GM20000 (cell line): ENCODE data around the gene BAZ1B.
"Not testable (repeated sequence)": the region's sequence is repeated elsewhere in the genome, so short reads cannot be mapped to it uniquely, and the experiment has no call there.

ENCODE experiments used
- DNase-seq: peaks from one replicate; pipeline ENCODE4 v3.0.0; 2012; ENCODE audit warnings: low spot score
- TF ChIP-seq, protein P1 (sequence below): IDR thresholded peaks from 2 replicates; pipeline ENCODE4 v1.5.1; 2012; ENCODE audit warnings: mild to moderate bottlenecking, control low read depth; ENCODE audit errors: extremely low read depth, missing control alignments

The BAZ1B gene

GRCh38 chr7:73425356-73425983 lies 96.6 kb downstream of the BAZ1B start:
- DNase-seq = no peak
- TF ChIP-seq, protein P1, sequence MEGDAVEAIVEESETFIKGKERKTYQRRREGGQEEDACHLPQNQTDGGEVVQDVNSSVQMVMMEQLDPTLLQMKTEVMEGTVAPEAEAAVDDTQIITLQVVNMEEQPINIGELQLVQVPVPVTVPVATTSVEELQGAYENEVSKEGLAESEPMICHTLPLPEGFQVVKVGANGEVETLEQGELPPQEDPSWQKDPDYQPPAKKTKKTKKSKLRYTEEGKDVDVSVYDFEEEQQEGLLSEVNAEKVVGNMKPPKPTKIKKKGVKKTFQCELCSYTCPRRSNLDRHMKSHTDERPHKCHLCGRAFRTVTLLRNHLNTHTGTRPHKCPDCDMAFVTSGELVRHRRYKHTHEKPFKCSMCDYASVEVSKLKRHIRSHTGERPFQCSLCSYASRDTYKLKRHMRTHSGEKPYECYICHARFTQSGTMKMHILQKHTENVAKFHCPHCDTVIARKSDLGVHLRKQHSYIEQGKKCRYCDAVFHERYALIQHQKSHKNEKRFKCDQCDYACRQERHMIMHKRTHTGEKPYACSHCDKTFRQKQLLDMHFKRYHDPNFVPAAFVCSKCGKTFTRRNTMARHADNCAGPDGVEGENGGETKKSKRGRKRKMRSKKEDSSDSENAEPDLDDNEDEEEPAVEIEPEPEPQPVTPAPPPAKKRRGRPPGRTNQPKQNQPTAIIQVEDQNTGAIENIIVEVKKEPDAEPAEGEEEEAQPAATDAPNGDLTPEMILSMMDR = no peak

- TF ChIP-seq, protein P1 = no peak
- DNase-seq = no peak
Measured at GRCh38 chr7:73424489-73424885, 97.6 kb downstream of the BAZ1B start.

- peak; percentile 69 for DNase-seq
- TF ChIP-seq, protein P1 = no peak
Measured at GRCh38 chr7:73423519-73424488, 98.3 kb downstream of the BAZ1B start.

- DNase-seq = not testable (repeated sequence)
Measured at GRCh38 chr7:73420610-73421009, 101.5 kb downstream of the BAZ1B start.

GRCh38 chr7:73420016-73420415 lies 102.1 kb downstream of the BAZ1B start:
- not testable (repeated sequence) for DNase-seq

DNA sequence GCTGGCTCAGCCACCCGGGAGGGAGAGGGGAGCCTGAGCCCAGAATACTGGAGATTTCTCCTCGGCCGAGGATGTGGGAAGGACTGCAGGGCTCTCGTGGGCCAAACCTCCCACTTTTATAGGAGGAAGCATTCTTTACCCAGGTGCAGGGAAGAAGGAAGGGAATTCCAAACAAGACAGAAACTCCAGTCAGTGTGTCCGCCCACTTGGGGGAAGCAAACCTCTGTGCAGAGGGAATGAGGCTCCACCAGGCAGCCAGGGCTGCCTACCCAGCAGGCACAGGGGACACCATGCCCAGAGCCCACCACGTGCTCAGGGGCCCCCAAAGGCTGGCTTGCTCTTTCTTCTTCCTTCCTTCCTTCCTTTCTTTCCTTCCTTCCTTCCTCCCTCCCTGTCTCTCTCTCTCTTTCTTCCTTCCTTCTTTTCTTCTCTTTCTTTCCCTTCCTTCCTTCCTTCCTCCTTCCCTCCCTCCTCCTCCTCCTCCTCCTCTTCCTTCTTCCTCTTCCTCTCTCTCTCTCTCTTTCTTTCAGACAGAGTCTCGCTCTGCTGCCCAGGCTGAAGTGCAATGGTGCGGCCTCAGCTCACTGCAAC lies 103.9 kb downstream of the BAZ1B start:
- no peak for DNase-seq
- TF ChIP-seq, protein P1 = no peak

DNA sequence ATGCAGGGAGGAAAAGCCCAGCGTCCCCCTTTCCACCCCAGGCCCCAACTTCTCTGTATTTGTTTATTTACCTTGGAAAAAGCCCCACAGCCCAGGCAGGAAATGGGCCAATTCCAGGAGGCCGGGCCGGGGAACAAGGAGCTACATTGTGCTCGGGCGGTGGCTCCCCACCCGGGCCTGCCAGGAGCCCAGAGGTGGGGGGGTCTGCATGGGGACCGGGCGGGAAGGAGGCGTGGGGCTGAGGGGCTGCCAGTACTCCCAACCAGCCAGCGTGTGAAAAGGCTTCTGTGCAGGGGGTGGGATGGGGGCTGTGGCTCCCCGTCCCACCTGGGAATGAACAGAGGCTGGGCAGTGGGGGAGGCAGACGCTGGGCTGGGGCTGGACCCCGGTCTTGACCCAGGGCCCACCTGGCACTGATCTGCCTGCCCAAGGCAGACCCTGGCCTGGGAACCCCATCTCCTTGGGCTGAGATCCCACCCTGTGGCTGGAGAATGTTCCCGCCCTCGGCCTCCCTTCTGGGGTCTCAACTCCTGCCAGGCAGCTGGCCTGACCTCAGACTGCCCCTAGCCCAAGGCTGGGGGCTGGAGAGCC lies 111.5 kb downstream of the BAZ1B start:
- not testable (repeated sequence) for DNase-seq

DNA sequence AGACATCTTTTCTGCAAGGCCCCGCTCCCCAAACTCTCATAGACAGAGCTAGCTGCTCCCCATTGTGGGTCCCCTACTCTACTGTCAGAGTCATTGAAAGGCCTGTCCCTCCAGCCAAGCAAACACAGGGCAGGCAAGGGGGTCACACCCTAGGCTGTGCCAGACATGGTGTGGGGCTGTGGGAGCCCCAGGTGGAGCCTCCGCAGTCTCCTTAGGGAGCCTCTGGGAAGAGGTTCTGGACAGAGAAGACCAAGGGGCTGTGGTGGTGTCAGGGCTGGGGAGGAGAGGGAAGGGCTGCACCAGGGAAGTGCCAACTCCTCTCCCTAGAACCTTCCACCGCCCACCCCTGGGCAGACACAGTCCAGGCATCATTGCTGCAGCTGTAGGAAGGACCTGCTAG lies 117.2 kb downstream of the BAZ1B start:
- not testable (repeated sequence) for DNase-seq

DNA sequence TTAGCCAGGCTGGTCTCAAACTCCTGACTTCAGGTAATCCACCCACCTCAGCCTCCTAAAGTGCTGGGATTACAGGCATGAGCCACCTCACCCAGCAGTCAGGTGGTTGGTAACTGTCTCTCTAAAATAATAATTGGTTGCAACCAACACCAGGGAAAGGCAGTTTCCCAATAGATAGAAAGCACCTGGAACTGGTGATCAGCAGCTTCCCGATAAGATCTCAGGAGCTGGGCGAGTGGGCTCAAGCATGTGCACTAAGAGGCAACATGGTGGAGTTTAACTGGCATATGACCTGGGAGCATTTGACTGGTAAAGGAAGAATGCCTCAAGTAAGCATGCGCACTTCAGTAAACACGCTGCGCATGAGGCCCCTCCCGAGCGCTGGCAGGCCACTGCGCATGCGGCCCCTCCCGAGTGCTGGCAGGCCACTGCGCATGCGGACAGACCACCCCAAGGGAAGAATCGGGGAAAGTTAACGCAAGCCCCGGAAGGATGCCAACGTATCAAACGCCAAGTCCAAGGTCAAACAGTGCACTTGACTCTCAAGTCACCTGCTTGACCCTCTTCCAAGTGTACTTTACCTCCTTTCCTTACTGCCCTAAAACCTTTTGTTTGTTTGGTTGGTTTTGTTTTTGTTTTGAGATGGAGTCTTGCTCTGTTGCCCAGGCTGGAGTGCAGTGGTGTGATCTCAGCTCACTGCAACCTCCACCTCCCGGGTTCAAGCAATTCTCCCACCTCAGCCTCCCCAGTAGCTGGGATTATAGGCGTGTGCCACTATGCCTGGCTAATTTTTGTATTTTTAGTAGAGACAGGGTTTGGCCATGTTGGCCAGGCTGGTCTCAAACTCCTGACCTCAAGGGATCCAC lies 122.7 kb downstream of the BAZ1B start:
- DNase-seq = peak; percentile 69
